ENCODE data around the gene CNTROB. TPM values are rescaled to one million over a fixed set of nuclear protein-coding genes. Genes with fewer than 3 reads are reported as not detected.

CNTROB gene
- total RNA-seq, 1 experiment from 2014 or later, result 30.1 TPM

DNA sequence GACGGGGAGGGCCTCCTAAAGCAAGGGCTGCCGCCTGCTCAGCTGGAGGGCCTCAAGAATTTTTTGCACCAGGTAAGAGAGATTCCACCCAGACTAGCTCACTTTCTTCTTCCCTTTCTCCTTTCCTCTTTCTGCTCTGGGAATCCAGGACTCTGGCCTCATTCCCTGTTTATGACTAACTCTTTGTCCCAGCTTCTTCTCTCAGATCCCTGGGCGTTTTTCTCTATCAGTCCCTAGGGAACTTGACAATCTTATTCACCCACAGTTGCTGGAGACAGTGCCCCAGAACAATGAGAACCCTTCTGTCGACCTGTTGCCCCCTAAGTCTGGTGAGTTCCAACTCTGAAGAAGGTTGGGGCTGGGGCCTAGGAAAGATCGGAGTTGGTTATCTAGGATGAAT lies 15.6 kb downstream of the CNTROB start:
- H2AK5ac ChIP-seq (ENCODE audit: insufficient read length, low read length), result no peak overlapping the region
- no peak overlapping the region for H2BK15ac ChIP-seq (ENCODE audit: low read depth, low read length)
- no peak overlapping the region for H2BK120ac ChIP-seq (ENCODE audit: low read depth, low read length, poor library complexity, severe bottlenecking)
- no peak overlapping the region for H3K56ac ChIP-seq (ENCODE audit: insufficient read length, low read depth, low read length)
- H3K79me2 ChIP-seq (ENCODE audit: insufficient read depth, low read length), result no peaks in the 10 kb centered on the region
- TF ChIP-seq, protein P1, sequence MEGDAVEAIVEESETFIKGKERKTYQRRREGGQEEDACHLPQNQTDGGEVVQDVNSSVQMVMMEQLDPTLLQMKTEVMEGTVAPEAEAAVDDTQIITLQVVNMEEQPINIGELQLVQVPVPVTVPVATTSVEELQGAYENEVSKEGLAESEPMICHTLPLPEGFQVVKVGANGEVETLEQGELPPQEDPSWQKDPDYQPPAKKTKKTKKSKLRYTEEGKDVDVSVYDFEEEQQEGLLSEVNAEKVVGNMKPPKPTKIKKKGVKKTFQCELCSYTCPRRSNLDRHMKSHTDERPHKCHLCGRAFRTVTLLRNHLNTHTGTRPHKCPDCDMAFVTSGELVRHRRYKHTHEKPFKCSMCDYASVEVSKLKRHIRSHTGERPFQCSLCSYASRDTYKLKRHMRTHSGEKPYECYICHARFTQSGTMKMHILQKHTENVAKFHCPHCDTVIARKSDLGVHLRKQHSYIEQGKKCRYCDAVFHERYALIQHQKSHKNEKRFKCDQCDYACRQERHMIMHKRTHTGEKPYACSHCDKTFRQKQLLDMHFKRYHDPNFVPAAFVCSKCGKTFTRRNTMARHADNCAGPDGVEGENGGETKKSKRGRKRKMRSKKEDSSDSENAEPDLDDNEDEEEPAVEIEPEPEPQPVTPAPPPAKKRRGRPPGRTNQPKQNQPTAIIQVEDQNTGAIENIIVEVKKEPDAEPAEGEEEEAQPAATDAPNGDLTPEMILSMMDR (conservative IDR thresholded peaks at IDR 0.05), result no peak
- H3K14ac ChIP-seq (ENCODE audit: insufficient read depth, low read length), result no peak overlapping the region
- no peak overlapping the region for H4K5ac ChIP-seq (ENCODE audit: insufficient read length, low read depth, low read length)
- no peak overlapping the region for H3K9ac ChIP-seq (ENCODE audit: extremely low read depth, insufficient read length, low read length)
- H3K9me3 ChIP-seq (ENCODE audit: control insufficient read depth, low read depth, low read length), result no peaks in the 10 kb centered on the region
- H2BK12ac ChIP-seq (ENCODE audit: insufficient read length, low read depth, low read length), result no peak overlapping the region
- H2BK5ac ChIP-seq (ENCODE audit: insufficient read length, low read length), result no peak overlapping the region
- H3K27me3 ChIP-seq (ENCODE audit: insufficient read depth, low read length), result no peaks in the 10 kb centered on the region
- Mint-ChIP-seq H3K9me3 (no peaks in the 10 kb centered on the region), H3K27ac (peak overlapping the region in 1 of 3 experiments; percentile 28; a peak in 1 of 7 replicates), H3K4me3 (no peak overlapping the region), H3K4me1 (no peaks in the 10 kb centered on the region), H3K27me3 (ENCODE audit: low read depth) (no peaks in the 10 kb centered on the region), H3K36me3 (ENCODE audit: insufficient read depth in 1 of 3, low read depth in 3 of 3) (peaks cover 22 to 69% (median 66%) of the 10 kb centered on the region in 3 experiments; a peak in 6 of 7 replicates)
- H2BK20ac ChIP-seq (ENCODE audit: low read depth, low read length, poor library complexity, severe bottlenecking), result no peak overlapping the region
- no peak overlapping the region for H2AFZ ChIP-seq (ENCODE audit: low read length)
- H3K23ac ChIP-seq (ENCODE audit: insufficient read length, low read depth, low read length), result no peak overlapping the region
- no CpG with 5 or more reads among the region's 5 CpGs for WGBS (ENCODE audit: extremely low coverage, insufficient read length, low lambda C conversion rate)
- no peaks in the 10 kb centered on the region for H3K23me2 ChIP-seq (ENCODE audit: insufficient read length, low read depth, low read length, poor library complexity, severe bottlenecking)
- H3K4me1 ChIP-seq (ENCODE audit: insufficient read depth, low read length), result no peaks in the 10 kb centered on the region
- DNase-seq, result no peak
- no peak overlapping the region for H3K4ac ChIP-seq (ENCODE audit: low read depth, low read length)
- H4K8ac ChIP-seq (replicated peaks; ENCODE audit: insufficient read length, low read depth, low read length), result no peak overlapping the region
- H4K20me1 ChIP-seq (ENCODE audit: control insufficient read depth, insufficient read depth, insufficient read length), result no peaks in the 10 kb centered on the region
- no peaks in the 10 kb centered on the region for H3K79me1 ChIP-seq (ENCODE audit: insufficient read depth, low read depth, low read length, poor library complexity, severe bottlenecking)
- no peak overlapping the region for H4K91ac ChIP-seq (ENCODE audit: insufficient read length, low read depth, low read length)
- H3K4me2 ChIP-seq (ENCODE audit: insufficient read depth, insufficient read length, low read length), result no peak overlapping the region
- no peak overlapping the region for H3K27ac ChIP-seq (ENCODE audit: insufficient read length, low read depth, low read length)
- no peak overlapping the region for H3T11ph ChIP-seq (ENCODE audit: low read length)
- H3K18ac ChIP-seq (ENCODE audit: insufficient read length, low read depth, low read length), result no peak overlapping the region

All from H9 (cell line).